GOT3 (cell line): ENCODE measurements around the gene TMEM209.

Source experiments
- DNase-seq: peaks from one replicate; lab custom pipeline; 2025; ENCODE audit warnings: mixed read lengths; lab: John Stamatoyannopoulos, UW

The TMEM209 gene

GRCh38 chr7:130143334-130143732 lies 61.9 kb downstream of the TMEM209 start:
- DNase-seq = no peak

GRCh38 chr7:130142654-130143333 lies 62.4 kb downstream of the TMEM209 start:
- no peak for DNase-seq

GRCh38 chr7:130141884-130142653 lies 63.1 kb downstream of the TMEM209 start:
- DNase-seq = no peak

GRCh38 chr7:130141161-130141883 lies 63.9 kb downstream of the TMEM209 start:
- DNase-seq = no peak

GRCh38 chr7:130140551-130141160 lies 64.5 kb downstream of the TMEM209 start:
- DNase-seq = no peak

GRCh38 chr7:130139193-130139960 lies 65.8 kb downstream of the TMEM209 start:
- no peak for DNase-seq

GRCh38 chr7:130137207-130137606 lies 68.0 kb downstream of the TMEM209 start:
- DNase-seq = no peak

GRCh38 chr7:130136579-130137167 lies 68.5 kb downstream of the TMEM209 start:
- DNase-seq = no peak

GRCh38 chr7:130135208-130136205 lies 69.7 kb downstream of the TMEM209 start:
- no peak for DNase-seq

GRCh38 chr7:130134726-130135125 lies 70.5 kb downstream of the TMEM209 start:
- DNase-seq = no peak

GRCh38 chr7:130134106-130134636 lies 71.0 kb downstream of the TMEM209 start:
- DNase-seq = no peak

GRCh38 chr7:130133029-130133782 lies 72.0 kb downstream of the TMEM209 start:
- no peak for DNase-seq

- DNase-seq = no peak
Observed at GRCh38 chr7:130131964-130132875, 73.0 kb downstream of the TMEM209 start.

GRCh38 chr7:130131191-130131834 lies 73.9 kb downstream of the TMEM209 start:
- DNase-seq = no peak

GRCh38 chr7:130129011-130129411 lies 76.2 kb downstream of the TMEM209 start:
- DNase-seq = no peak

GRCh38 chr7:130127821-130128317 lies 77.3 kb downstream of the TMEM209 start:
- DNase-seq = no peak

- DNase-seq = no peak
Observed at GRCh38 chr7:130127404-130127803, 77.8 kb downstream of the TMEM209 start.
